Ishikawa (cell line): ENCODE results near the gene MIPOL1.

ENCODE experiments used
- EP300 ChIP-seq: IDR thresholded peaks from 2 replicates; pipeline ENCODE4 v1.6.1; 2012; ENCODE audit warnings: borderline replicate concordance
- MAX ChIP-seq: IDR thresholded peaks from 2 replicates; pipeline ENCODE4 v1.6.1; 2012
- RAD21 ChIP-seq: IDR thresholded peaks from 2 replicates; pipeline ENCODE4 v1.6.1; 2012; ENCODE audit warnings: low read depth

- TF ChIP-seq MAX (no peak), EP300 (no peak), RAD21 (no peak)
Measured at GRCh38 chr14:37447883-37448391, 250.2 kb downstream of the MIPOL1 start.
